ENCODE measurements around the gene PCDHGB2. TPM values are rescaled to one million over a fixed set of nuclear protein-coding genes. Genes with fewer than 3 reads are reported as not detected.

Gene PCDHGB2
- polyA plus RNA-seq, 3 donors: 0.01 TPM; not detected in 2

DNA sequence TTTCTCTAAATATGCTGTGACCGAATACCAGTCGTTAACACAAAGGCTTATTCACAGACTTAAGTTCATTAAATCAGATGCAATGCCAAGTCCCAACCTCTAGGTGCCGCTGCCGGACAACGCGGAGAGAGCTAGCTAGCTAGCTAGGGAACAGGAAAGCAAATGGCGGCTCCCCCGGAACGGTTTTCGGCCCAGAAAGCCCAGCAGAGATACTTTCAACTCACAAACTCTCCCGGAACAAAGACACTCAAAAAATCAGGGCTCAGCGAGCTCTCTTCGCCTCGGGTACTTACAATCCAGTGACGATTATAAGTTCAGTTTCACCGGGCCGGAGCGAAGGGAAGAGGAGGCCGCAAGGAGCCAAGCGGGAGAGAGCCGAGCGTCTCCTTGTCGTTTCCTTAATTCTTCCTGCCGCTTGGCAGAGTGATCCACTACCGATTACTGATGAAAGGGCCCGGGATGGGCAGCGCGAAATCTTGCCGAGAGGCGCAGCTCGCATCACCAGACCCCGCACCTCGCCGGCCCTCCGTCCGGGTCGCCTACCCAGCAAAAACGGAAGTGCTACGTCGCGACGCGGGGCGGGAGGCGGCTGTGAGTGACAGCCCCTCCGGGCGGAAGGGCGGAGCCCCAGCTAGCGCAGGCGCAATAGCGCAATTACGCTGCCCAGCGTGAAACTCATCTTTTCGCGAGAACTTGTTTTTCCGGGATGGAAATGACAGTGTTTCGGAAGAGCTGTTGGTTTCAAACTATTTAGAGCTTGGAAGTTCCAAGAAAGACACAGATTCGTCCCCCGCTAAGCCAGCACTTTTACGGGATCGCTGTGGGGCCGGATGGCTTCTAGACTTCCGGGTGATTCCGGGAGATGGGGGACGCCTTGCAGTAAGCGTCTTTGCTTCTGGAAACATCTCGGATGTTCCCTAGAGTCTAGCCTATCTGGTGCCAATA lies 39.3 kb upstream of the PCDHGB2 start, which contains the start of gene TAF7:
Gene TAF7, minus strand, starts transcription at position 560 of the 945 bp plus-strand sequence. CDS start 740 bp downstream, outside the sequence.
- Histone ChIP-seq H3K27ac (ENCODE audit: low read depth in 1 of 2, low read length in 2 of 2) (peak within 1 kb of the TSS; percentile 92 to 95), H3K9ac (ENCODE audit: insufficient read depth, low read length, poor library complexity, severe bottlenecking) (peak within 1 kb of the TSS; percentile 79), H4K20me1 (ENCODE audit: insufficient read depth, low read length) (no peaks in the 10 kb centered on the region), H2AFZ (ENCODE audit: insufficient read depth, low read depth, low read length, poor library complexity, severe bottlenecking) (peak within 1 kb of the TSS; percentile 96), H3K4me2 (replicated peaks; ENCODE audit: extremely low read depth, low read length, poor library complexity, severe bottlenecking) (peak within 1 kb of the TSS; percentile 74), H3K27me3 (ENCODE audit: control insufficient read depth in 2 of 2, insufficient read depth in 2 of 2, low read length in 2 of 2) (peaks cover 0 to 2% of the 10 kb centered on the region in 2 donors), H3K4me3 (replicated peaks in 1 of 3; ENCODE audit: low read depth in 2 of 3, low read length in 3 of 3) (peak within 1 kb of the TSS; percentile 79 to 92 (median 86)), H3K79me2 (ENCODE audit: insufficient read depth, low read length) (peaks cover 16% of the 10 kb centered on the region), H3K36me3 (replicated peaks in 1 of 2; ENCODE audit: control insufficient read depth in 1 of 2, insufficient read depth in 2 of 2, low read length in 2 of 2) (peaks cover 0 to 20% of the 10 kb centered on the region in 2 donors), H3K9me3 (replicated peaks in 1 of 2; ENCODE audit: control insufficient read depth in 1 of 2, insufficient read depth in 1 of 2, low read length in 2 of 2) (peaks cover 57 to 83% of the 10 kb centered on the region in 2 donors), H3K4me1 (ENCODE audit: control insufficient read depth in 1 of 2, insufficient read depth in 2 of 2, low read length in 2 of 2) (peaks cover 11 to 16% of the 10 kb centered on the region in 2 donors)
- H3K4me1 Mint-ChIP-seq: peaks cover 16% of the 10 kb centered on the region
- H3K4me3 Mint-ChIP-seq: peak within 1 kb of the TSS; percentile 89 to 96
- peak; percentile 89 to 91 (median 91) for DNase-seq
- H3K27ac Mint-ChIP-seq: peak within 1 kb of the TSS; percentile 98 to 100 (median 98)
- peaks cover 14 to 34% of the 10 kb centered on the region in 2 donors for H3K36me3 Mint-ChIP-seq
- TF ChIP-seq, protein P1, sequence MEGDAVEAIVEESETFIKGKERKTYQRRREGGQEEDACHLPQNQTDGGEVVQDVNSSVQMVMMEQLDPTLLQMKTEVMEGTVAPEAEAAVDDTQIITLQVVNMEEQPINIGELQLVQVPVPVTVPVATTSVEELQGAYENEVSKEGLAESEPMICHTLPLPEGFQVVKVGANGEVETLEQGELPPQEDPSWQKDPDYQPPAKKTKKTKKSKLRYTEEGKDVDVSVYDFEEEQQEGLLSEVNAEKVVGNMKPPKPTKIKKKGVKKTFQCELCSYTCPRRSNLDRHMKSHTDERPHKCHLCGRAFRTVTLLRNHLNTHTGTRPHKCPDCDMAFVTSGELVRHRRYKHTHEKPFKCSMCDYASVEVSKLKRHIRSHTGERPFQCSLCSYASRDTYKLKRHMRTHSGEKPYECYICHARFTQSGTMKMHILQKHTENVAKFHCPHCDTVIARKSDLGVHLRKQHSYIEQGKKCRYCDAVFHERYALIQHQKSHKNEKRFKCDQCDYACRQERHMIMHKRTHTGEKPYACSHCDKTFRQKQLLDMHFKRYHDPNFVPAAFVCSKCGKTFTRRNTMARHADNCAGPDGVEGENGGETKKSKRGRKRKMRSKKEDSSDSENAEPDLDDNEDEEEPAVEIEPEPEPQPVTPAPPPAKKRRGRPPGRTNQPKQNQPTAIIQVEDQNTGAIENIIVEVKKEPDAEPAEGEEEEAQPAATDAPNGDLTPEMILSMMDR (IDR thresholded peaks at IDR 0.05): peak; percentile 87
- 2% methylated on average over 61 of the region's 67 CpGs for WGBS (ENCODE audit: insufficient coverage)
- H3K9me3 Mint-ChIP-seq: peaks cover 40 to 87% (median 81%) of the 10 kb centered on the region in 7 donors
- peaks cover 2 to 6% (median 5%) of the 10 kb centered on the region in 3 donors for H3K27me3 Mint-ChIP-seq (ENCODE audit: low read depth in 3 of 3)
- intact Hi-C loops (cut with micrococcal nuclease): loop anchor here in 1 of 2 donors (2.0 to 5.0 kb wide), 2 partner anchors 202 to 244 kb away; no protein-coding TSS in a partner anchor

DNA sequence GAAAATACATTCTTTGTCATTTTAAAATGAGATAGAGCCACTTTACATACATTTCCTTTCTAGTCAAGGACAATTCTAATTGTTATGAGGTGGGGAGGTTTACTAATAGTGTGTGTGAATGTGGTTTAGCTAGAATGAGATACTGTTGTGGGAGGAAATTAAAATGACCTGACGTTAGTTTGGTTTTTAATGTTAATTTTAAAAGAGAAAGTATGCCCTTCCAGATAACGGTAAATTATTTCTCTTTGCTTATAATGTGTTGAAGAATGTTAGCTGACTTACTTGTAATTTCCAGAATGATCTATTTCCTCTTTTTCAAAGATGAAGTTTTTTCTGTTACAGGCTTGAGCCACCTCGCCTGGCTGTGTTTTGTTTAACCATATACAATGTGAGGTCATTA lies 37.5 kb upstream of the PCDHGB2 start:
- H3K4me1 ChIP-seq (ENCODE audit: control insufficient read depth in 1 of 2, insufficient read depth in 2 of 2, low read length in 2 of 2): peaks cover 11 to 16% of the 10 kb centered on the region in 2 donors
- no peak overlapping the region for H3K4me3 ChIP-seq (replicated peaks in 1 of 3; ENCODE audit: low read depth in 2 of 3, low read length in 3 of 3)
- Mint-ChIP-seq H3K9me3 (peaks cover 39 to 87% (median 78%) of the 10 kb centered on the region in 7 donors), H3K27me3 (ENCODE audit: low read depth in 3 of 3) (peaks cover 6 to 17% (median 14%) of the 10 kb centered on the region in 3 donors), H3K36me3 (peaks cover 14 to 28% of the 10 kb centered on the region in 2 donors), H3K4me3 (no peak overlapping the region), H3K4me1 (peaks cover 21% of the 10 kb centered on the region), H3K27ac (no peak overlapping the region)
- no peak overlapping the region for H3K4me2 ChIP-seq (replicated peaks; ENCODE audit: extremely low read depth, low read length, poor library complexity, severe bottlenecking)
- H3K9me3 ChIP-seq (replicated peaks in 1 of 2; ENCODE audit: control insufficient read depth in 1 of 2, insufficient read depth in 1 of 2, low read length in 2 of 2): peaks cover 58 to 72% of the 10 kb centered on the region in 2 donors
- intact Hi-C loops (cut with micrococcal nuclease): loop anchor here in 1 of 2 donors (5.0 kb wide), 1 partner anchor 200 kb away; no protein-coding TSS in a partner anchor
- no peak for DNase-seq
- H3K27me3 ChIP-seq (ENCODE audit: control insufficient read depth in 2 of 2, insufficient read depth in 2 of 2, low read length in 2 of 2): peaks cover 11 to 15% of the 10 kb centered on the region in 2 donors
- peaks cover 16% of the 10 kb centered on the region for H3K79me2 ChIP-seq (ENCODE audit: insufficient read depth, low read length)
- no peak overlapping the region for H2AFZ ChIP-seq (ENCODE audit: insufficient read depth, low read depth, low read length, poor library complexity, severe bottlenecking)
- no peak overlapping the region for H3K27ac ChIP-seq (ENCODE audit: low read depth in 1 of 2, low read length in 2 of 2)
- no peaks in the 10 kb centered on the region for H4K20me1 ChIP-seq (ENCODE audit: insufficient read depth, low read length)
- H3K9ac ChIP-seq (ENCODE audit: insufficient read depth, low read length, poor library complexity, severe bottlenecking): no peak overlapping the region
- 86% methylated on average over 1 of the region's 3 CpGs for WGBS (ENCODE audit: insufficient coverage)
- peaks cover 0 to 20% of the 10 kb centered on the region in 2 donors for H3K36me3 ChIP-seq (replicated peaks in 1 of 2; ENCODE audit: control insufficient read depth in 1 of 2, insufficient read depth in 2 of 2, low read length in 2 of 2)
- TF ChIP-seq, protein P1 (IDR thresholded peaks at IDR 0.05): no peak
